ENCODE results near the gene PDGFD.

The PDGFD gene

DNA sequence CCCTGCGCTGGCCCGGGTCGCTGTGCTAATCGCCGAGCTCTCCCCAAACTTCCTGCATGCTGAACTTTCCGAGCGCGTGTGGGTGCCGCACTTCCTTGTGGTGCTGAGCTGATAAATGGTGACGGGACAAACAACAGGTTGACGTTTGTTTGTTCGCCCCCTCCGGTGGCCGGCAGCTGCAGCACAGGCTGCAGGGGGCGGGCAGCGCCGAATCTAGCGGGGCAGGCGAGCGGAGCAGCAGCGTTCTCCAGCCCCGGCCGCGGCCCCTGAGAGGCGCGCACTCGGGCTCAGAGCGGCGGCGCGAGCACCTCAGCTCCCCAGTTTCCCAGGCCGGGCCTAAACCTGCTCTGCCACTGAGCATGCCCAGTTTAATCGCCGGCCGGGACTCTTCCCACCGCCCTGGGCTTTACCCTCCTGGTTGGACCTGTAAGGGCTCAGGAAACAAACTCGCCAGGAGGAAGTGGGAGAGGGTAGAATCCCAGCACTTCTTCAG is at the start of gene PDGFD:
Gene PDGFD, minus strand, starts transcription at position 120 of the 493 bp plus-strand sequence.
- in situ Hi-C loops (cut with MboI; ENCODE audit: low sequenced_read_pairs): no loop called here

GRCh38 chr11:104206936-104207335 is 43.0 kb upstream of the PDGFD start:
- in situ Hi-C loops (cut with MboI; ENCODE audit: low sequenced_read_pairs): no loop called here

GRCh38 chr11:104205838-104206237 is 41.9 kb upstream of the PDGFD start:
- in situ Hi-C loops (cut with MboI; ENCODE audit: low sequenced_read_pairs): no loop called here

DNA sequence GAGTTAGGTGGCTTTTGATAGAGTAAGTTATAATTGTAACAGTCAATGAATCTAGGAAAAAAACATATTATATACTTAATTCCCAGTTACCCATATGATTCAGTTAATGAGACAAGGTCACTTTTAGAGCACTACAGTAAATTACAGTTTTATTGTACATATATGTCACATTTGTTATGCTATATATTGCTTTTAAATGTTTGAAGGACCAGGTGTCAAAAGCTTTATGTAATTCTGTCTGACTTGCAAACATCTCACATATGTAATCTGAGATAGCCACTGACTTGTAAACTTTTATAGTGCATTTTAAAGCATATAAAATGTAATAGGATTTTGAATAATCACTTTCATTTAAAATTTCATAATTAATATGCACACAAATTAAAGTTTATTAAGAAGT is 36.7 kb upstream of the PDGFD start:
- in situ Hi-C loops (cut with MboI; ENCODE audit: low sequenced_read_pairs): no loop called here

DNA sequence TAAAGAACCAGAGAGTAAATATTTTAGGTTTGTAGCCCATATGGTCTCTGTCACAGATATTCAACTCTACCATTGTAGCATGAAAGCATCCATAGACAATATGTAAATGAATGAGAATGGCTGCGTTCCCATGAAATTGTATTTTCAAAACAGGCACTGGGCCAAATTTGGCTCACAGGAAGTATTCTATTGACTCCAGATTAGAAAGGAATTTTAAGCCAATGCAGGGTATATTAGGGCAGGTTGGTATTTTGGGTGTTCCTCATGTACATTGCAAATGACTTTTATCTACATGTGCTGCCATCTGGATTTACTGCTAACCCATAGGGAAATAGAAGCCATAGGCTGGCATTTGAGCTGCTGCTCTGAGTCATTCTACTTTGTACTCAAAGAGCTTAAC is 35.1 kb upstream of the PDGFD start:
- in situ Hi-C loops (cut with MboI; ENCODE audit: low sequenced_read_pairs): no loop called here

DNA sequence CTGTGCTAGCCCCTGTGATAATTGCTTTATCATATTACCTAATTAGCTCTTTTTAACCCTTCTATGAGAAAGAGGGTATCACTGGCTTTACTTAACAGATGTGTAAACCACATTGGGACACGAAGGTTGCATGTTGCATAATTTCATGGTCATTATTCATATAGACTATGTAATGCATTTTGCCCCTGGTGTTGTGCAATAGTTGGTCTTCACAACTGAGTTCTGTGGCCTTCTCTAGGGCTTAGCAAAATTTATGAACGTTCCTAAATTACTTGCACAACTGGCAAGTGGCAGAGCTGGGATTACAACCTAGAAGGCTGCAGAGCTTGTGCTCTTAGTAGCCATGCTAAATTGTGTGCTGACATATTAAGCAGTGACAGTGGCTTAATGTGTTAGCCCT is 34.6 kb upstream of the PDGFD start:
- in situ Hi-C loops (cut with MboI; ENCODE audit: low sequenced_read_pairs): no loop called here

- in situ Hi-C loops (cut with MboI; ENCODE audit: low sequenced_read_pairs): no loop called here
Measured at GRCh38 chr11:104191124-104191523, 27.2 kb upstream of the PDGFD start.

DNA sequence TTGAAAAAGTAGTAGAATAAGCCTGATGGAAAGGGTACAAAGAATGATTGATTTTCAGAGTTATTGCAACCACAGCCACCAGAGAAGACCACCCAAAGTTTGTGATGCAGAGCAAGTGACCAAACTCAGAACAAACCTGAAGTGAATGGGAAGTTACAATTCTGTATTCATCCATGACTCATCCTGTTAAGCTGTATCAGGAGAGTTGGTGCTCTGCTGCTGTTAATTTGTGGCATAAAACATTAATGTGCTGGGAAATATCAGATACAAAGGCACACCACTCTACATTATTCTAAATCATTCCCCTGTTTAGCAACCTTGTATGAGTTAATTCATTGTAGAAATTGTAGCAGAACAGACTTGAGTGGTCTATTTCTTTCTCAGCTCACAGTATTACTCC is 19.6 kb upstream of the PDGFD start:
- in situ Hi-C loops (cut with MboI; ENCODE audit: low sequenced_read_pairs): no loop called here

DNA sequence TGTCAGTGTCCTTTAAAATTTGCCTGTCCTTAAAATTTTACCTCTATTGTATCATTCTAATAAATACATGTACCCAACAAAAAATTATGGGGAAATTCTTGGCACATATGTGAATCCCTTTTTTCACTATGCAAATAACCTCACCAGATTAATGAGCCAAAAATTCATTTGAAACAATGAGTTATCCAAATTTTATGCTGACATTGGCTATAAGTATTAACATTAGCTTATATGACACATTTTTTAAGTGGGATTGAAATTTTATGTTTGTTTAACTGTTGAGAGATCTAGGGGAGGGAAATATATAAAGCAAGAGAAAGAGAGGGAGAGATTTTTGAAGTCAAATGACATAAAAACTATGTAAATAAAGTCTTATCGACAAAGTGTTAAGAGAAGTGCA is 11.8 kb upstream of the PDGFD start:
- in situ Hi-C loops (cut with MboI; ENCODE audit: low sequenced_read_pairs): no loop called here

- in situ Hi-C loops (cut with MboI; ENCODE audit: low sequenced_read_pairs): no loop called here
Measured at GRCh38 chr11:104169091-104169490, 5.1 kb upstream of the PDGFD start.

GRCh38 chr11:104165014-104165413 is 1.1 kb upstream of the PDGFD start:
- in situ Hi-C loops (cut with MboI; ENCODE audit: low sequenced_read_pairs): no loop called here

DNA sequence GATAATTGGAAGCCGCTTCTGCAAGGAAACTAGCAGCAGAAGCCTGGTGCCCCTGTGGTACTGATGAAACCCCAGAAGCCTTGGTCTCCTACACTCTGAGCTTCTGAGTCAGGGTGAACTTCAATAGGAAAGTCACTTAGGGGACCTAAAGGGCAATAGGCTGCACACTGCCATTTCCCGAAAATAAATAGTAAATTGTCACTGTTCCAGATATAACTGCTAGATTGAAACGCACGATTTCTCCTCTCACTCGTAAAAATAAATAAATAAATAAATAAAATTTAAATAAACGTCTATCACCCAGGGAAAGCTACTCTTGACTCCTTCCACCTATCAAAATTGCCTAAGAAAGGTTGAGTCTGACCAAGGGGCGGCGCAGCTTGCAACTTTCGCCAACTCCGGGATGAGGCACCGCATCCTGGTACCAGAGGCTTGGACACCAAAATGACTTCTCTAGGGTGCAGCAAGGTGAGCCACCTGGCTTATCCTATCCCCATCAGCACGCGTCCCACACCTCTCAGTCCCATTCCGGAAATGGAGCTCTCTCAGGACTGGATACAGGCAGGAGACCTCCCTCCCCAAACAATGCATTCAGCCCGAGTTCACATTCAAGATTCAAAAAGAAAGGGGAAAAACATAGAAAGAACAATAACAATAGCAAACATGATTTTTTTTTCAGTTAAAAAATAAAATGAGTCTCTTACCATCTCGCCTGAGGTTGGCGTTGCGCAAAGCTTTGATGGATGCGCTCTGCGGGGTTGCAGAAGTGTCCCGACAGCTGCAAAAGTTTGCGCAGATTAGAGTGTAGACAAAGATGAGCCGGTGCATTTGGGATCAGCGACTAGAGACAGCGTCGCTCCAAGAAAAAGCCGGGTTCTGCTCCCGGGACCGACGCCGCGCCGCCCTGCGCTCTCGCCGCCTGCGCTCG is 583 bp downstream of the PDGFD start:
- in situ Hi-C loops (cut with MboI; ENCODE audit: low sequenced_read_pairs): no loop called here

- in situ Hi-C loops (cut with MboI; ENCODE audit: low sequenced_read_pairs): no loop called here
Measured at GRCh38 chr11:104161751-104162450, 2.0 kb downstream of the PDGFD start.

DNA sequence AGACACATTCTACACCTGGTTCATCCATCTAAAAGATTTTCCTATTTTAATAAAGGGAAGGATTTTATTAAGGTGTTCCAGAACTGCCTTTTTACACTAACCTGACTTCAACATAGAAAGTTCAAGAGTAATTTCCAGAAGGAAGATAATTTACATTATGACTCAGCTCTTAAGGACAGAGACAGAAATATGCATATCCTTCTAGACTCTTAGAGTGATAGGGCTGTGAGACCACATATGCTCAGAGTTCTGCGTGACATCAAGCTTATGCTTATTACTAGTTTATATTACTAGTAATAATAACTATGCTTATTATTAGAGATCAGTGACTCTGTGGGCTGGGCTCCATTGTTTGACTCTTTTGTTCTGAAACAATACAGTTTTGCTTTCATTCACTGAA is 4.6 kb downstream of the PDGFD start:
- in situ Hi-C loops (cut with MboI; ENCODE audit: low sequenced_read_pairs): no loop called here

- in situ Hi-C loops (cut with MboI; ENCODE audit: low sequenced_read_pairs): no loop called here
Measured at GRCh38 chr11:104155375-104155774, 8.6 kb downstream of the PDGFD start.

- in situ Hi-C loops (cut with MboI; ENCODE audit: low sequenced_read_pairs): no loop called here
Measured at GRCh38 chr11:104154296-104154695, 9.7 kb downstream of the PDGFD start.

- in situ Hi-C loops (cut with MboI; ENCODE audit: low sequenced_read_pairs): no loop called here
Measured at GRCh38 chr11:104152941-104153505, 10.9 kb downstream of the PDGFD start.

- in situ Hi-C loops (cut with MboI; ENCODE audit: low sequenced_read_pairs): no loop called here
Measured at GRCh38 chr11:104151404-104152204, 12.3 kb downstream of the PDGFD start.

DNA sequence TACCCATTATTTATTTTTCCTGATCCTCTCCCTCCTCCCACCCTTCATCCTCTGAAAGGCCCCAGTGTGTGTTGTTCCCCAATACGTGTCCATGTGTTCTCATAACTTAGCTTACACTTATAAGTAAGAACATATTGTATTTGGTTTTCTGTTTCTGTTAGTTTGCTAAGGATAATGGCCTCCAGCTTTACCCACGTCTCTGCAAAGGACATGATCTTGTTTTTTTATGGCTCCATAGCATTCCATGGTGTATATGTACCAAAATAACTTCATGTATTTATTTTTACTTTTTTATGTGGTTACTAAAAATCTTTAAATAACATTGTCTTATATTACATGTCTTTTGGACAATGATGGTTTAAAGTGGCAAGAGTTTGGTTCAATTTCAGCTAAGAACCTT is 15.2 kb downstream of the PDGFD start:
- in situ Hi-C loops (cut with MboI; ENCODE audit: low sequenced_read_pairs): no loop called here

DNA sequence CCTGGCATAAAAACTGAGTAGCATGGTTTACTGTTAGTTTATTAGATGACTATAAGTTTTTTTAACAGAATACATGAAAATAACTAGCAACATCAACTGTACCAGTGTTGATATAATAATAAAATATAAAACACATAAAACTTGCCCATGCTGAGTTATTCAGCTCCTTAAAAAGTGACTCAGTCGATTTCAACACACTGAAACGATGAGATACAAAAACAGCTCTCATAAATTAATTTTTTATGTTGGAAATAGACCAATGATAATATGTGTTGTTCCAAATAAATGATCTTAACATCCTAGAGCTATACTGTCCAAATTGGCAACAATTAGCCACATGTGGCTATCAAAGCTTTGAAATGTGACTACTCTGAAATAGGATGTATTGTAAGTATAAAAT is 15.9 kb downstream of the PDGFD start:
- in situ Hi-C loops (cut with MboI; ENCODE audit: low sequenced_read_pairs): no loop called here

- in situ Hi-C loops (cut with MboI; ENCODE audit: low sequenced_read_pairs): no loop called here
Measured at GRCh38 chr11:104146943-104147342, 17.0 kb downstream of the PDGFD start.

Data from hTERT RPE-1 (cell line).